Keratinocyte (primary cell): ENCODE results near the gene HOXB6. TPM values are rescaled to one million over a fixed set of nuclear protein-coding genes. Genes with fewer than 3 reads are reported as not detected.

Experiments
- DNase-seq: peaks from one replicate; pipeline ENCODE4 v3.0.0-alpha.2; 2011; ENCODE audit warnings: low read depth, missing footprints, low spot score
- FAIRE-seq: peaks from 2 replicates; lab custom pipeline; 2011; peaks lifted over from hg19 to GRCh38; lab: Jason Lieb, UNC
- H2AFZ ChIP-seq: 2 replicates; pipeline ENCODE4 v1.6.0; 2012; ENCODE audit warnings: low read length, control low read depth, inconsistent platforms; ENCODE audit not compliant: control insufficient read depth
- H3K27ac ChIP-seq: 2 replicates; pipeline ENCODE4 v1.5.1; 2011; ENCODE audit warnings: low read length; ENCODE audit not compliant: control insufficient read depth, insufficient read depth
- H3K27me3 ChIP-seq: 3 replicates; pipeline ENCODE4 v1.6.0; 2011; ENCODE audit warnings: low read length; ENCODE audit not compliant: control insufficient read depth, insufficient read depth; ENCODE audit errors: extremely low read depth
- H3K36me3 ChIP-seq, 2 experiments: 2 replicates in 1 of 2; 3 replicates in 1 of 2; pipeline ENCODE4 v1.5.1; 2011; ENCODE audit warnings: low read length in 2 of 2, mild to moderate bottlenecking in 1 of 2; ENCODE audit not compliant: control insufficient read depth in 2 of 2, insufficient read depth in 2 of 2; ENCODE audit errors: extremely low read depth in 1 of 2
- H3K4me1 ChIP-seq: 3 replicates; pipeline ENCODE4 v1.5.1; 2011; ENCODE audit warnings: low read length; ENCODE audit not compliant: control insufficient read depth, insufficient read depth; ENCODE audit errors: extremely low read depth
- H3K4me2 ChIP-seq: 3 replicates; pipeline ENCODE4 v1.6.0; 2011; ENCODE audit warnings: low read depth, low read length; ENCODE audit not compliant: control insufficient read depth, insufficient read depth; ENCODE audit errors: extremely low read depth
- H3K4me3 ChIP-seq, 3 experiments: fragments of 200-600 bp in 1 of 3; sonication (generic) in 1 of 3; 2 replicates in 2 of 3; 3 replicates in 1 of 3; pipeline ENCODE4 v1.5.1; 2011 to 2016; ENCODE audit warnings: low read length in 3 of 3, mild to moderate bottlenecking in 3 of 3, control low read depth in 2 of 3, inconsistent platforms in 1 of 3, low read depth in 1 of 3, mixed read lengths in 1 of 3, mixed run types in 1 of 3, moderate library complexity in 1 of 3; ENCODE audit not compliant: control insufficient read depth in 2 of 3, insufficient read depth in 2 of 3; ENCODE audit errors: extremely low read depth in 1 of 3
- H3K79me2 ChIP-seq: 2 replicates; pipeline ENCODE4 v1.6.0; 2012; ENCODE audit warnings: low read length; ENCODE audit not compliant: control insufficient read depth, insufficient read depth
- H3K9ac ChIP-seq: 3 replicates; pipeline ENCODE4 v1.6.0; 2011; ENCODE audit warnings: low read length; ENCODE audit not compliant: control insufficient read depth, insufficient read depth; ENCODE audit errors: extremely low read depth
- H3K9me1 ChIP-seq: 3 replicates; pipeline ENCODE4 v1.6.0; 2011; ENCODE audit warnings: low read length; ENCODE audit not compliant: control insufficient read depth, insufficient read depth; ENCODE audit errors: extremely low read depth
- H3K9me3 ChIP-seq: 2 replicates; pipeline ENCODE4 v1.5.1; 2012; ENCODE audit warnings: low read depth, low read length; ENCODE audit not compliant: control insufficient read depth
- H4K20me1 ChIP-seq: 3 replicates; pipeline ENCODE4 v1.6.0; 2011; ENCODE audit warnings: low read length; ENCODE audit not compliant: control insufficient read depth, insufficient read depth; ENCODE audit errors: extremely low read depth
- CTCF ChIP-seq, 3 experiments: IDR thresholded peaks in 1 of 3; conservative IDR thresholded peaks in 1 of 3; optimal IDR thresholded peaks in 1 of 3; 2 replicates in 2 of 3; 3 replicates in 1 of 3; pipeline versions ENCODE3 to v1.5.1; 2011; ENCODE audit warnings: low read length in 3 of 3, mild to moderate bottlenecking in 3 of 3, moderate library complexity in 2 of 3, control low read depth in 1 of 3, inconsistent platforms in 1 of 3; ENCODE audit not compliant: insufficient read depth in 2 of 3; ENCODE audit errors: extremely low read depth in 1 of 3
- EZH2 ChIP-seq: IDR thresholded peaks from one replicate; pipeline ENCODE4 v1.6.1; 2012; ENCODE audit warnings: inconsistent platforms, mild to moderate bottlenecking, low read length, moderate library complexity
- dilution Hi-C: fragments of 300-500 bp; cut with MboI; formaldehyde crosslinking; loops from one replicate; pipeline ENCODE4 v1.7.0; 2020; ENCODE audit warnings: low sequenced_read_pairs; ENCODE audit not compliant: extremely low pct_ligation_motif_present
- polyA plus RNA-seq, 5 experiments: library from polyadenylated mRNA; depleted of rRNA in 3 of 5; stranded (reverse) in 3 of 5; stranded (forward) in 1 of 5; unstranded in 1 of 5; fragments of >200 nt; gene quantifications; 1 replicate in 1 of 5; 2 replicates in 3 of 5; 3 replicates in 1 of 5; pipeline versions ENCODE4 v1.2.1 to v1.2.3, GENCODE V29; 2011 to 2012; ENCODE audit warnings: missing spikeins in 2 of 5, low read depth in 1 of 5, low replicate concordance in 1 of 5

The HOXB6 gene
- polyA plus RNA-seq, 1 donor (not counting 4 experiments of a cell fraction or from before 2014, with no cell fraction given), result 0.62 TPM

- dilution Hi-C loops, result no loop called here
- FAIRE-seq, result no peak
- H3K4me3 ChIP-seq, result no peak overlapping the region
These were observed 2.3 kb upstream of the HOXB6 start for GRCh38 chr17:48606892-48607614.

GRCh38 chr17:48605991-48606891 is 1.5 kb upstream of the HOXB6 start:
- H3K27ac ChIP-seq, result no peak overlapping the region
- no peaks in the 10 kb centered on the region for H3K79me2 ChIP-seq
- H2AFZ ChIP-seq, result no peak overlapping the region
- H4K20me1 ChIP-seq, result no peaks in the 10 kb centered on the region
- H3K4me3 ChIP-seq, result no peak overlapping the region
- peaks cover 91% of the 10 kb centered on the region for H3K27me3 ChIP-seq
- peaks cover 10% of the 10 kb centered on the region for H3K4me1 ChIP-seq
- no peak overlapping the region for H3K9ac ChIP-seq
- dilution Hi-C loops, result no loop called here
- H3K4me2 ChIP-seq, result no peak overlapping the region
- DNase-seq, result no peak
- no peaks in the 10 kb centered on the region for H3K9me1 ChIP-seq
- H3K36me3 ChIP-seq, result no peaks in the 10 kb centered on the region
- no peaks in the 10 kb centered on the region for H3K9me3 ChIP-seq
- TF ChIP-seq EZH2, result no peak
- no peak for TF ChIP-seq CTCF (optimal IDR thresholded peaks at IDR 0.05 in 1 of 3, IDR thresholded peaks at IDR 0.05 in 1 of 3, conservative IDR thresholded peaks at IDR 0.05 in 1 of 3; ENCODE audit: extremely low read depth in 1 of 3, insufficient read depth in 2 of 3, low read length in 3 of 3)
- no peak for FAIRE-seq

More at GRCh38 chr17:48606892-48607614, 2.3 kb upstream of the HOXB6 start:
- no peaks in the 10 kb centered on the region for H3K36me3 ChIP-seq
- H3K79me2 ChIP-seq, result no peaks in the 10 kb centered on the region
- H3K4me1 ChIP-seq, result peaks cover 11% of the 10 kb centered on the region
- no peaks in the 10 kb centered on the region for H3K9me3 ChIP-seq
- no peak for TF ChIP-seq CTCF (optimal IDR thresholded peaks at IDR 0.05 in 1 of 3, IDR thresholded peaks at IDR 0.05 in 1 of 3, conservative IDR thresholded peaks at IDR 0.05 in 1 of 3; ENCODE audit: extremely low read depth in 1 of 3, insufficient read depth in 2 of 3, low read length in 3 of 3)
- no peak for TF ChIP-seq EZH2
- DNase-seq, result no peak
- H3K27me3 ChIP-seq, result peaks cover 91% of the 10 kb centered on the region
- no peak overlapping the region for H3K4me2 ChIP-seq
- H2AFZ ChIP-seq, result no peak overlapping the region
- H3K9ac ChIP-seq, result no peak overlapping the region
- no peaks in the 10 kb centered on the region for H4K20me1 ChIP-seq
- H3K27ac ChIP-seq, result no peak overlapping the region
- no peaks in the 10 kb centered on the region for H3K9me1 ChIP-seq
